Cardiac fibroblast (primary cell): Measurements from ENCODE around the gene OBSCN.
"Not testable (repeated sequence)": the region's sequence is repeated elsewhere in the genome, so short reads cannot be mapped to it uniquely, and the experiment has no call there.

Source experiments
- DNase-seq, 2 donors: peaks; one replicate each; pipeline versions ENCODE4 v3.0.0 to v3.0.0-alpha.2; 2010; ENCODE audit warnings: low read depth in 2 of 2
- H3K4me3 ChIP-seq, 2 donors: replicated peaks in 1 of 2; 1 replicate in 1 of 2; 2 replicates in 1 of 2; pipeline ENCODE4 v1.5.1; 2011; ENCODE audit warnings: low read depth in 2 of 2, low read length in 2 of 2, mild to moderate bottlenecking in 2 of 2, moderate library complexity in 1 of 2
- CTCF ChIP-seq: IDR thresholded peaks from one replicate; pipeline ENCODE4 v1.5.1; 2011; ENCODE audit warnings: low read depth, mild to moderate bottlenecking, low read length, inconsistent platforms

OBSCN gene

GRCh38 chr1:228240411-228241240, 32.8 kb downstream of the OBSCN start:
- no peak for DNase-seq
- TF ChIP-seq CTCF = no peak
- no peak overlapping the region for H3K4me3 ChIP-seq

DNA sequence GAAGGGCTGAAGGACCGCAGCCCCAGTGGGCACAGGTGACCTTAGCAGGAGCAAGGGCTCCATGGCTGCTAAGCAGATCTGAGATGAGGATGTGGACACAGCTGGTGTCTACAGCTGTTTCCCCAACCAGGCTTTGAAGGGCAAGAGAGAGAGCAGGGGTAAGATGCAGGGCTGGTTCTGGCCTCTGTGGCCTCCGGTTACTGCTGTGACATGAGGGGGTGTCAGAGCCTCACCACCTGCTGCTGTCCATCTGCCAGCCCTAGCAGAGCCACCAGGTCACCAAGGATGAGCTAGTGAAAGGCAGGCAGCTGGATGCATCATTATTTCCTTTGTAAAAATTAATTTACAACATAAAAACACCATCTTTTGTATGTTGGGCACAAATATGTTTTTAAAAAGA, 33.4 kb downstream of the OBSCN start:
- no peak for TF ChIP-seq CTCF
- no peak for DNase-seq
- no peak overlapping the region for H3K4me3 ChIP-seq

GRCh38 chr1:228242409-228242808, 34.6 kb downstream of the OBSCN start:
- DNase-seq = no peak
- no peak for TF ChIP-seq CTCF
- no peak overlapping the region for H3K4me3 ChIP-seq

DNA sequence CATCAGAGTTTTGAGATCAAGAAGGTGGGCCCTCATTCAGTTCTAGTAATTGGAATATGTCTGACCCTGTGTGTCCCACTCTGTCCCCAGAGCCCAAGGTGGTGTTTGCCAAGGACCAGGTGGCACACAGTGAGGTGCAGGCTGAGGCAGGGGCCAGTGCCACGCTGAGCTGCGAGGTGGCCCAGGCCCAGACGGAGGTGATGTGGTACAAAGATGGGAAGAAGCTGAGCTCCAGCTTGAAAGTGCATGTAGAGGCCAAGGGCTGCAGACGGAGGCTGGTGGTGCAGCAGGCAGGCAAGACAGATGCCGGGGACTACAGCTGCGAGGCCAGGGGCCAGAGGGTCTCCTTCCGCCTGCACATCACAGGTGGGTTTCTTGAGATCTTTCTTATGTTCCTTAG, 35.2 kb downstream of the OBSCN start:
- TF ChIP-seq CTCF = no peak
- no peak overlapping the region for H3K4me3 ChIP-seq
- DNase-seq = no peak

DNA sequence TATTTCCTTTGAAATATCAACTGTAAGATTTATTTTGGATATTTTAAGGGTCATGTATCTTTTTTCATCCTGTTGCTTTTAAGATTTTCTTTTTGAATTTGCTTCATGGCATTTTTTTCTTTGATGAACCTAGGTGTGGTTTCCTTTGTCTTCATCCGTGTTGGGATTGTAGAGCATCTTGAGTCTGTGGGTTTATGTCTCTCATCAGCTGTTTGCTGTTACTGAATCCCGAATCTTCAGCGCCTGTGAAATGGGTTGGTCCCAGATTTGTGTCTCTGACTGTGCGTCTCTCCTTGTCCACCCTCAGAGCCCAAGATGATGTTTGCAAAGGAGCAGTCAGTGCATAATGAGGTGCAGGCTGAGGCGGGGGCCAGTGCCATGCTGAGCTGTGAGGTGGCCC, 36.1 kb downstream of the OBSCN start:
- H3K4me3 ChIP-seq, DNase-seq: not testable (repeated sequence)

DNA sequence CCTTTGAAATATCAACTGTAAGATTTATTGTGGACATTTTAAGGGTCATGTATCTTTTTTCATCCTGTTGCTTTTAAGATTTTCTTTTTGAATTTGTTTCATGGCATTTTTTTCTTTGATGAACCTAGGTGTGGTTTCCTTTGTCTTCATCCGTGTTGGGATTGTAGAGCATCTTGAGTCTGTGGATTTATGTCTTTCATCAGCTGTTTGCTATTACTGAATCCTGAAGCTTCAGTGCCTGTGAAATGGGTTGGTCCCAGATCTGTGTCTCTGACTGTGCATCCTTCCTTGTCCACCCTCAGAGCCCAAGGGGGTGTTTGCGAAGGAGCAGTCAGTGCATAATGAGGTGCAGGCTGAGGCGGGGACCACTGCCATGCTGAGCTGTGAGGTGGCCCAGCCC, 37.3 kb downstream of the OBSCN start:
- H3K4me3 ChIP-seq = no peak overlapping the region
- DNase-seq = no peak
- no peak for TF ChIP-seq CTCF

DNA sequence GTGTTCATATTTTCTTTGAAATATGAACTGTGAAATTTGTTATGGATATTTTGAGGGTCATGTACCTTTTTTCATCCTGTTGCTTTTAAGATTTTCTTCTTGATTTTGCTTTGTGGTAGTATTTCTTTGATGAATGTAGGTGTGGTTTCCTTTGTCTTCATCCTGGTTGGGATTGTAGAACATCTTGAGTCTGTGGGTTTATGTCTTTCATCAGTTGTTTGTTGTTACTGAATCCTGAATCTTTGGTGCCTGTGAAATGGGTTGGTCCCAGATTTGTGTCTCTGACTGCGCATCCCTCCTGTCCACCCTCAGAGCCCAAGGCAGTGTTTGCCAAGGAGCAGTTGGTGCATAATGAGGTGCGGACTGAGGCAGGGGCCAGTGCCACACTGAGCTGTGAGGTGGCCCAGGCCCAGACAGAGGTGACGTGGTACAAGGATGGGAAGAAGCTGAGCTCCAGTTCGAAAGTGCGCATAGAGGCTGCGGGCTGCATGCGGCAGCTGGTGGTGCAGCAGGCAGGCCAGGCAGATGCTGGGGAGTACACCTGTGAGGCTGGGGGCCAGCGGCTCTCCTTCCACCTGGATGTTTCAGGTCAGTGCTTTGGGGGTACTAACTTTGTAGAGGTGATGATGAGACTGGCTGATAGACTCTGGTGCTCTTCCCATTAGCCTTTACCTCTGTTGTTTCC, 38.5 kb downstream of the OBSCN start:
- no peak for DNase-seq
- H3K4me3 ChIP-seq = no peak overlapping the region
- no peak for TF ChIP-seq CTCF
